Adrenal gland (tissue), 12 donors: ENCODE data around the gene ACVRL1. TPM values are rescaled to one million over a fixed set of nuclear protein-coding genes. Genes with fewer than 3 reads are reported as not detected.

ENCODE experiments used
- DNase-seq, 7 donors: peaks; one replicate each; pipeline ENCODE4 v3.0.0-alpha.2; 2019 to 2020
- H3K27ac ChIP-seq, 5 donors: fragments of 200-600 bp; sonication (generic) in 4 of 5; 1 replicate in 3 of 5; 2 replicates in 2 of 5; pipeline versions ENCODE4 v1.5.1 to v1.8.0; 2016 to 2020; ENCODE audit warnings: mild to moderate bottlenecking in 1 of 5
- H3K27me3 ChIP-seq: fragments of 200-600 bp; 2 replicates; pipeline ENCODE4 v1.8.0; 2021
- H3K36me3 ChIP-seq, 2 donors: fragments of 200-600 bp; replicated peaks in 1 of 2; 1 replicate in 1 of 2; 2 replicates in 1 of 2; pipeline versions ENCODE4 v1.5.1 to v1.8.0; 2018 to 2022
- H3K4me1 ChIP-seq, 2 donors: fragments of 200-600 bp; replicated peaks in 1 of 2; 1 replicate in 1 of 2; 2 replicates in 1 of 2; pipeline versions ENCODE4 v1.5.1 to v1.8.0; 2018 to 2021
- H3K4me3 ChIP-seq, 4 donors: fragments of 200-600 bp; sonication (generic) in 3 of 4; one replicate each; pipeline ENCODE4 v1.5.1; 2016 to 2018
- H3K9me3 ChIP-seq, 3 donors: fragments of 200-600 bp; sonication (generic) in 1 of 3; replicated peaks in 1 of 3; 1 replicate in 2 of 3; 2 replicates in 1 of 3; pipeline versions ENCODE4 v1.5.1 to v1.8.0; 2016 to 2021
- CTCF ChIP-seq, 6 experiments: fragments of 450-650 bp in 4 of 6; fragments of 200-600 bp in 2 of 6; sonication (generic) in 1 of 6; IDR thresholded peaks; 1 replicate in 5 of 6; 2 replicates in 1 of 6; pipeline versions ENCODE4 v1.5.1 to v1.8.0; 2016 to 2021; ENCODE audit warnings: antibody characterized with exemption in 6 of 6, mild to moderate bottlenecking in 2 of 6, moderate library complexity in 1 of 6
- POLR2A ChIP-seq, 2 donors: fragments of 450-650 bp; IDR thresholded peaks; one replicate each; pipeline ENCODE4 v1.6.1; 2017; ENCODE audit warnings: antibody characterized with exemption in 2 of 2, mild to moderate bottlenecking in 2 of 2, moderate library complexity in 1 of 2
- WGBS, 4 donors: extraction: QIAGEN DNeasy Blood & Tissue Kit in 2 of 4; methylation state at CpG; one replicate each; pipeline versions ENCODE4 v1.1.5 to v1.1.7; 2013 to 2017; 5-methylcytosine and 5-hydroxymethylcytosine counted together
- intact Hi-C, 2 donors: fragments of 100-400 bp; cut with DNase I; formaldehyde crosslinking; loops; one replicate each; pipeline versions ENCODE4 v1.14.1 to v1.15.0; 2022 to 2023
- polyA plus RNA-seq, 3 donors: library from polyadenylated mRNA; stranded (reverse); fragments of 200-250 nt in 2 of 3; fragments of 350-450 nt in 1 of 3; fragmentation: Illumina TruSeq in 1 of 3; extraction: RNeasy Lipid Tissue Mini Kit (QIAGEN cat#74804) in 1 of 3; gene quantifications; one replicate each; pipeline ENCODE4 v1.2.3, GENCODE V29; 2013 to 2014
- total RNA-seq, 9 donors: library from RNA; depleted of rRNA in 4 of 9; stranded (reverse); fragments of >200 nt in 4 of 9; fragments of 120-200 nt in 1 of 9; fragmentation: NEBNext Ultra II Directional in 1 of 9; extraction: Animal tissue kit (Norgen Biotek cat#: 25700) in 1 of 9; gene quantifications; one replicate each; pipeline versions ENCODE4 v1.1.0 to v1.2.4, GENCODE V29; 2013 to 2023
- donor health status: healthy with polysubstance abuse.
- donor health status: Bipolar disorder and iron deficiency.
- donor health status: DM: yes; HTN: yes; CAD: no.
- donor health status: DM: no; HTN: no; CAD: no.
- donor health status: DM: no; HTN: no; CAD: no.
- donor health status: DM: yes; HTN: yes; CAD: no.

The ACVRL1 gene
- total and polyA plus RNA-seq, 12 donors: 7.8 to 117 (median 43.7) TPM

- peak in 6 of 7 donors; percentile 41 to 83 (median 69) for DNase-seq
- H3K36me3 ChIP-seq: no peaks in the 10 kb centered on the region
- TF ChIP-seq CTCF (IDR thresholded peaks at IDR 0.05) (no peak), POLR2A (IDR thresholded peaks at IDR 0.05) (no peak)
- H3K27ac ChIP-seq: peak overlapping the region in 3 of 5 donors; percentile 9 to 79 (median 78)
- H3K27me3 ChIP-seq: no peaks in the 10 kb centered on the region
- WGBS, 4 donors: 43 to 47% (median 47%) methylated on average over 14 to 16 of the region's 16 CpGs
- peaks cover 8 to 33% of the 10 kb centered on the region in 2 donors for H3K4me1 ChIP-seq
- intact Hi-C loops: no loop called here
- H3K9me3 ChIP-seq: no peaks in the 10 kb centered on the region
- no peak overlapping the region for H3K4me3 ChIP-seq
Observed at GRCh38 chr12:51922762-51923505, 15.6 kb downstream of the ACVRL1 start.

- intact Hi-C loops: no loop called here
- 25 to 43% (median 27%) methylated on average over 12 to 31 of the region's 31 CpGs for WGBS, 4 donors
- peaks cover 8 to 33% of the 10 kb centered on the region in 2 donors for H3K4me1 ChIP-seq
- DNase-seq: peak in 2 of 7 donors; percentile 48 to 51
- no peak overlapping the region for H3K4me3 ChIP-seq
- no peaks in the 10 kb centered on the region for H3K27me3 ChIP-seq
- H3K36me3 ChIP-seq: no peaks in the 10 kb centered on the region
- H3K27ac ChIP-seq: peak overlapping the region in 3 of 5 donors; percentile 9 to 79 (median 78)
- H3K9me3 ChIP-seq: no peaks in the 10 kb centered on the region
- TF ChIP-seq CTCF (IDR thresholded peaks at IDR 0.05) (peak; percentile 45 to 80 (median 68)), POLR2A (IDR thresholded peaks at IDR 0.05) (no peak)
Observed at GRCh38 chr12:51923506-51924365, 16.4 kb downstream of the ACVRL1 start.

GRCh38 chr12:51924551-51925319 lies 17.4 kb downstream of the ACVRL1 start:
- TF ChIP-seq POLR2A (IDR thresholded peaks at IDR 0.05) (no peak), CTCF (IDR thresholded peaks at IDR 0.05) (no peak)
- Histone ChIP-seq H3K4me1 (peaks cover 8 to 33% of the 10 kb centered on the region in 2 donors), H3K27ac (peak overlapping the region in 2 of 5 donors; percentile 62 to 80), H3K9me3 (no peaks in the 10 kb centered on the region), H3K36me3 (no peaks in the 10 kb centered on the region), H3K27me3 (no peaks in the 10 kb centered on the region), H3K4me3 (no peak overlapping the region)
- intact Hi-C loops: no loop called here
- WGBS, 4 donors: 48 to 85% (median 84%) methylated on average over 4 to 5 of the region's 5 CpGs
- no peak for DNase-seq
